MM.1S (cell line): ENCODE results near the gene GART.

Experiments used
- DNase-seq: peaks from one replicate; pipeline ENCODE4 v3.0.0-alpha.2; 2015
- H2AFZ ChIP-seq: fragments of 300-600 bp; sonication (generic); 2 replicates; pipeline ENCODE4 v1.6.0; 2016; ENCODE audit warnings: antibody characterized with exemption, low read length
- H3F3A ChIP-seq: fragments of 300-600 bp; sonication (generic); 2 replicates; pipeline ENCODE4 v1.6.1; 2016; ENCODE audit warnings: mild to moderate bottlenecking, antibody characterized with exemption, low read length, moderate library complexity, mixed read lengths; ENCODE audit not compliant: insufficient read depth
- H3K27ac ChIP-seq: fragments of 300-600 bp; sonication (generic); 2 replicates; pipeline ENCODE4 v1.5.1; 2016; ENCODE audit warnings: mild to moderate bottlenecking, low read length
- H3K27me3 ChIP-seq: fragments of 300-600 bp; sonication (generic); replicated peaks from 2 replicates; pipeline ENCODE4 v1.6.0; 2016; ENCODE audit warnings: low read length; ENCODE audit not compliant: insufficient read depth
- H3K36me3 ChIP-seq: fragments of 300-600 bp; sonication (generic); replicated peaks from 2 replicates; pipeline ENCODE4 v1.6.1; 2016; ENCODE audit warnings: mild to moderate bottlenecking, low read length, mixed read lengths; ENCODE audit not compliant: insufficient read depth
- H3K4me1 ChIP-seq: fragments of 300-600 bp; sonication (generic); 2 replicates; pipeline ENCODE4 v1.6.1; 2016; ENCODE audit warnings: low read length, mixed read lengths
- H3K4me2 ChIP-seq: fragments of 300-600 bp; sonication (generic); 2 replicates; pipeline ENCODE4 v1.6.0; 2016; ENCODE audit warnings: low read depth, low read length
- H3K4me3 ChIP-seq: fragments of 300-600 bp; sonication (generic); 2 replicates; pipeline ENCODE4 v1.5.1; 2016; ENCODE audit warnings: low read length, mixed read lengths
- H3K79me2 ChIP-seq: fragments of 300-600 bp; sonication (generic); 2 replicates; pipeline ENCODE4 v1.6.1; 2016; ENCODE audit warnings: mixed run types, low read length, mixed read lengths
- H3K9ac ChIP-seq: fragments of 300-600 bp; sonication (generic); 2 replicates; pipeline ENCODE4 v1.6.1; 2016; ENCODE audit warnings: low read length, mixed read lengths
- H3K9me2 ChIP-seq: fragments of 300-600 bp; sonication (generic); replicated peaks from 2 replicates; pipeline ENCODE4 v1.6.1; 2016; ENCODE audit warnings: mild to moderate bottlenecking, low read length, mixed read lengths; ENCODE audit not compliant: insufficient read depth
- H3K9me3 ChIP-seq: fragments of 300-600 bp; sonication (generic); replicated peaks from 2 replicates; pipeline ENCODE4 v1.6.1; 2016; ENCODE audit warnings: mild to moderate bottlenecking, low read length, mixed read lengths; ENCODE audit not compliant: insufficient read depth
- H4K20me1 ChIP-seq: fragments of 300-600 bp; sonication (generic); 2 replicates; pipeline ENCODE4 v1.6.1; 2016; ENCODE audit warnings: mild to moderate bottlenecking, low read length, moderate library complexity, mixed read lengths; ENCODE audit not compliant: insufficient read depth
- EZH2 ChIP-seq: fragments of 300-600 bp; sonication (generic); optimal IDR thresholded peaks from 2 replicates; pipeline ENCODE3; 2017; ENCODE audit warnings: low read depth, mild to moderate bottlenecking, antibody characterized with exemption, low read length, mixed read lengths
- EZH2phosphoT487 ChIP-seq: fragments of 300-600 bp; sonication (generic); IDR thresholded peaks from 2 replicates; pipeline ENCODE4 v1.6.1; 2018; ENCODE audit warnings: antibody characterized with exemption, low read length
- TF ChIP-seq, protein P1 (sequence below): fragments of 300-600 bp; sonication (generic); IDR thresholded peaks from 2 replicates; pipeline ENCODE4 v1.5.1; 2016; ENCODE audit warnings: antibody characterized with exemption, low read length, mixed read lengths

Gene GART

DNA sequence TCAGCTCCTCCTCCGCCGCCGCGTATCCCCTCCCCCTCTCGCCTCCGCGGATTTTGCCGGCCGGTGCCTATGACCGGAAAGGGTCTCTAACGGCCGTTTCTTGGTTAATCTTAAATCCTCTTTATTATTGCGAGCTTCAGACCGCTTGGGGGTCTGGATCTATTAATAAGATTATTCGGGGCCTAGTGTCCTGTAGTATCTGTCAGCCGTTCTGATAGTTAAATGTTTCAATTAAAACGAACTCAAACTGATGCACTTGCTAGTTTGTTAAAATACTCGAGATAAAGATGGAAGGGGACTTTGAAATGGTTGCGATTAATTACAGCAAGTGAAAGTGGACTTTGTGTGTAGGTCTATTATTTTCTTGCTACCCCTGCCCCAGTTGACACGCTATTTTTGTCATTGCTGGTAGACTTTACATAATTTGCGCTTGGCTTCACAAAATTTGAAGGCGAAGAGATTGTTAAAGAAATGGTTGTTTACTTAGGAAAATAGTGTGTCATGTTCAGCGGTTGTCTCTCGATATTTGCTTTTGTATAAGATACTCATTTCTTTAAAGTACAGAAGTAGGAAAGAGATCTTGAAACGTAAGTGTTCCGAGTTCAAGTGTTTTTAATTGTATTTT lies 1.7 kb upstream of the GART start:
- Histone ChIP-seq H3K9me3 (no peaks in the 10 kb centered on the region), H4K20me1 (peaks cover 43% of the 10 kb centered on the region), H3K27ac (peak overlapping the region; percentile 96), H3F3A (peaks cover 29% of the 10 kb centered on the region), H3K4me3 (peak overlapping the region; percentile 83), H3K27me3 (no peaks in the 10 kb centered on the region), H3K4me2 (peak overlapping the region; percentile 90), H3K9me2 (no peaks in the 10 kb centered on the region), H2AFZ (0 out of 2 replicates have a peak overlapping the region, but pooled peaks have one; percentile 37), H3K4me1 (peaks cover 21% of the 10 kb centered on the region), H3K79me2 (peaks cover 87% of the 10 kb centered on the region), H3K36me3 (peaks cover 13% of the 10 kb centered on the region; the same call in 1 of the 2 replicates), H3K9ac (peak overlapping the region; percentile 97)
- TF ChIP-seq EZH2phosphoT487, result no peak
- TF ChIP-seq, protein P1, sequence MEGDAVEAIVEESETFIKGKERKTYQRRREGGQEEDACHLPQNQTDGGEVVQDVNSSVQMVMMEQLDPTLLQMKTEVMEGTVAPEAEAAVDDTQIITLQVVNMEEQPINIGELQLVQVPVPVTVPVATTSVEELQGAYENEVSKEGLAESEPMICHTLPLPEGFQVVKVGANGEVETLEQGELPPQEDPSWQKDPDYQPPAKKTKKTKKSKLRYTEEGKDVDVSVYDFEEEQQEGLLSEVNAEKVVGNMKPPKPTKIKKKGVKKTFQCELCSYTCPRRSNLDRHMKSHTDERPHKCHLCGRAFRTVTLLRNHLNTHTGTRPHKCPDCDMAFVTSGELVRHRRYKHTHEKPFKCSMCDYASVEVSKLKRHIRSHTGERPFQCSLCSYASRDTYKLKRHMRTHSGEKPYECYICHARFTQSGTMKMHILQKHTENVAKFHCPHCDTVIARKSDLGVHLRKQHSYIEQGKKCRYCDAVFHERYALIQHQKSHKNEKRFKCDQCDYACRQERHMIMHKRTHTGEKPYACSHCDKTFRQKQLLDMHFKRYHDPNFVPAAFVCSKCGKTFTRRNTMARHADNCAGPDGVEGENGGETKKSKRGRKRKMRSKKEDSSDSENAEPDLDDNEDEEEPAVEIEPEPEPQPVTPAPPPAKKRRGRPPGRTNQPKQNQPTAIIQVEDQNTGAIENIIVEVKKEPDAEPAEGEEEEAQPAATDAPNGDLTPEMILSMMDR, result no peak
- TF ChIP-seq EZH2, result no peak
- DNase-seq, result no peak

DNA sequence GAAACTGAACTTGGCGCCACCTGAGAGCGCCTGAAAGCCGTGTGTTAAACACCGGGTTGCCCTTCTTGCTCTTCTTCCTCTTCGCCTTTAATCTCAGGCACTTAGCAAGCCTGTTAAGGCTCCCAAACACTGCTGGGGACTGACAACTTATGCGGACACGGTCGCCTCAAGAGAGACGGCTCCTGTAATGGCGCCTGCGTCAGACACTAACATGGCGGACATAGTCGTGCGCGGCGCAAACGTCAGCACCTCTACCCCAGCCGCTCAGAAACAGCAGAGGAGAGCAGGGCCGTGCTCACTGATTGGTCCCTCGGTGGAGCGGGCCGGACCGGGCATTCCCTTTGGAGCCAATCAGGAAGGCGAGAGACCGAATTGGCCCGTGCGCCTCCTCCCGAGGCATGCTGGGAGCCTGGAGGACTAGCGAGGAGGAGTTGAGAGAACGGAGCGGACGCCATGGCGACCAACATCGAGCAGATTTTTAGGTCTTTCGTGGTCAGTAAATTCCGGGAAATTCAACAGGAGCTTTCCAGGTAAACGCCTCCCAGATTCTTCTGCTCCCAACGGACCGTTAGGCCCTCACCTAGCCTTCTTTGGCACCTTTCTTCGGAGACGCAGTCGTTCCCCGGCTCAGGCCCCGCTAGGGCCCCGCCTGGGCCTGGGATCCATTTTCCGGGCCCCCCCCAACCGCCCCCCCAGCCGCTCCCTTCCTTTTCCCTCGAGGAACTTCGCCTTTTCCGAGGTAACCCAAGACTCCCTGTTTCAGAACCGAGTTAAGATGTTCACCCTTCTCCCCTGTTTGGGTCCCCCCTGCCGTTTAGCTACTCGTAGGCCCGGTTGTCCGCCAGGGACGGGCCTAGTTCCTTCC lies 955 bp upstream of the GART start, which contains the start of gene SON:
Gene SON (plus strand): TSS at position 399 of the 865 bp plus-strand sequence. CDS start 55 bp downstream, at position 454.
- H3K36me3 ChIP-seq, result peaks cover 11% of the 10 kb centered on the region; the same call in 1 of the 2 replicates
- H3K9me3 ChIP-seq, result no peaks in the 10 kb centered on the region
- peaks cover 29% of the 10 kb centered on the region for H3F3A ChIP-seq
- peak within 1 kb of the TSS; percentile 97 for H3K9ac ChIP-seq
- DNase-seq, result peak; percentile 100
- no peaks in the 10 kb centered on the region for H3K9me2 ChIP-seq
- H2AFZ ChIP-seq, result peak within 1 kb of the TSS; percentile 37
- no peaks in the 10 kb centered on the region for H3K27me3 ChIP-seq
- peak within 1 kb of the TSS; percentile 96 for H3K27ac ChIP-seq
- H3K79me2 ChIP-seq, result peaks cover 87% of the 10 kb centered on the region
- peak within 1 kb of the TSS; percentile 83 for H3K4me3 ChIP-seq
- TF ChIP-seq EZH2phosphoT487, result no peak
- TF ChIP-seq, protein P1, result no peak
- TF ChIP-seq EZH2, result no peak
- peaks cover 21% of the 10 kb centered on the region for H3K4me1 ChIP-seq
- peaks cover 36% of the 10 kb centered on the region for H4K20me1 ChIP-seq
- H3K4me2 ChIP-seq, result peak within 1 kb of the TSS; percentile 90

DNA sequence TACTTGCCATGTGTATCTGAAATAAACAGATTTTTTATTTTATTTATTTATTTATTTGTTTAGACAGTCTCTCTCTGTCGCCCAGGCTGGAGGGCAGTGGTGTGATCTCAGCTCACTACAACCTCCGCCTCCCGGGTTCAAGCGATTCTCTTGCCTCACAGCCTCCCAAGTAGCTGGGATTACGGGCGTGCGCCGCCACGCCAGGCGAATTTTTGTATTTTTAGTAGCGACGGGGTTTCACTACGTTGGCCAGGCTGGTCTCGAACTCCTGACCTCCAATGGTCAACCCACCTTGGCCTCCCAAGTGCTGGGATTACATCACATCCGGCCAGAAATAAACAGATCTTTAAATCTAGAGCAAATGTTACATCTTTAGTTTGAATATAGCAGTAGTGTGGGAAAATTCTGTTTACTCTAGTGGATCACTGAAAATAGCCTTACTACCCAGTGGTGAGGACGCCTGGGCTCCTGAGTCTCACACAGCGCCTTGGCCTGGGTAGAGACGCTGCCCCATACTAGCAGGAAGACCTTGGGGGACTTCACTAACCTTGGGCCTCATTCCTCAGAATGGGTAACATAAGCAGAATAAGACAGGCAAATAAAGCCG lies 709 bp downstream of the GART start:
- DNase-seq, result peak; percentile 62
- peak overlapping the region; percentile 96 for H3K27ac ChIP-seq
- H3K36me3 ChIP-seq, result peaks cover 25% of the 10 kb centered on the region

More for the DNA sequence above, 709 bp downstream of the GART start:
- Histone ChIP-seq H3K9ac (peak overlapping the region; percentile 97), H4K20me1 (peaks cover 29% of the 10 kb centered on the region), H3K4me1 (peaks cover 21% of the 10 kb centered on the region), H3K9me3 (no peaks in the 10 kb centered on the region), H3K4me2 (peak overlapping the region; percentile 67), H3F3A (peaks cover 29% of the 10 kb centered on the region), H2AFZ (peak overlapping the region; percentile 37), H3K9me2 (no peaks in the 10 kb centered on the region), H3K79me2 (peaks cover 87% of the 10 kb centered on the region), H3K27me3 (no peaks in the 10 kb centered on the region), H3K4me3 (peak overlapping the region; percentile 83)
- TF ChIP-seq, protein P1, result no peak
- TF ChIP-seq EZH2phosphoT487, result no peak
